Activated CD8-positive, alpha-beta memory T cell treated with anti-CD3 and anti-CD28 coated beads for 4 hours (primary cell): ENCODE results near the gene PROC.
"Not testable (repeated sequence)": the region's sequence is repeated elsewhere in the genome, so short reads cannot be mapped to it uniquely, and the experiment has no call there.

Experiments used
- DNase-seq, 2 donors: peaks; one replicate each; pipeline ENCODE4 v3.0.0-alpha.2; 2020; ENCODE audit warnings: low read depth in 2 of 2

Gene PROC

DNA sequence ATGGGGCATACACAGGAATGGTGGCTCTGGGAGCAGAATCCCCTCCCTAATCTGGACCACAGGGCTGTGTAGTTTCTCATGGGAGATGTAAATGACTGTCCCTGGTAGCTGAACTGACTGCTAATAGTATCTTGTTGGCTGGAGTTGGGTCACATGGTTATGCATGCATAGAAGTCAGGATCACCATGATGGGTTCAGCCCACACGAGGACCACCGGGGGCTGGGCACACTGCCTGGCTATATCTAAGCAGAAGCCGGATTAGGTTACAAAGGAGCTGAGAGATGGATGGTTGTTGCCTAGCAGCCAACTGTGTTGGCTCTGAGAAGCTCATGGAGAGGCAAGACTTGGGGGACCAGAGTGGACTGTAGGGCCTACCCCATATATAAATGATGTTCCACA is 23.7 kb upstream of the PROC start:
- no peak for DNase-seq

DNA sequence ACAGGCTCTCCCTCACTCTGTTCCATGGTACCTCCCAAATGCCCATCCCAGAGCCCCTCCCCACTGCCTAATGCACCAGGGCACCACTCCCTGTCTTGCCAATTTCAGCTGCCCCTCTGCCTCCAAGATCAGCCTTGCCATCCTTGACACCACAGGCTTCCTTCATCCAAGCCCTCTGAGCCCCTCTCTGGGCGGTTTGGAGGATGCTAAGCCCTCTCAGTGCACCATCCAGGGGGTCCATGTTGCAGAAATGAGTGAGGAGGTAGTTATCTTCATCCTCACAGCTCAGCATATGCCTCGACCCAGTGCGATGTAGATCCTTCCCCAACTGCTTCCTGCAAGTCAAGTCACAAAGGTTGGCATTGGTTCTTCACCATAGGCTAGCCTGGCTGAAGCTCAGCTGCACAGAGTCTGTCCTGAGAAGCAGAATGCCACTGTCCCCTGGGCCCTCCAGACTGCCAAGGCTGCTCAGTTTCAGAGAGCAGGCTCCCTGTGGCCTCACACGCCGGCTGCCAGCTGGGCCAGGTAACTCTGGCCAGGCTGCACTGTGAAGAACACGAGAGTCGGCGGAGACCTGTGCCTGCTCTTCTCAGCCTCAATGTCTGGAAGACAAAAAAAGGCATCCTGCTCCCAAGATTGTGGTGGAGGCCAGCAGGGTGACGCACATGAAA is 20.5 kb upstream of the PROC start:
- DNase-seq = no peak

GRCh38 chr2:127398239-127398590 is 20.0 kb upstream of the PROC start:
- peak in 1 of 2 donors; percentile 30 for DNase-seq

- no peak for DNase-seq
Measured at GRCh38 chr2:127400533-127400896, 17.7 kb upstream of the PROC start.

- no peak for DNase-seq
Measured at GRCh38 chr2:127400897-127401756, 17.1 kb upstream of the PROC start.

DNA sequence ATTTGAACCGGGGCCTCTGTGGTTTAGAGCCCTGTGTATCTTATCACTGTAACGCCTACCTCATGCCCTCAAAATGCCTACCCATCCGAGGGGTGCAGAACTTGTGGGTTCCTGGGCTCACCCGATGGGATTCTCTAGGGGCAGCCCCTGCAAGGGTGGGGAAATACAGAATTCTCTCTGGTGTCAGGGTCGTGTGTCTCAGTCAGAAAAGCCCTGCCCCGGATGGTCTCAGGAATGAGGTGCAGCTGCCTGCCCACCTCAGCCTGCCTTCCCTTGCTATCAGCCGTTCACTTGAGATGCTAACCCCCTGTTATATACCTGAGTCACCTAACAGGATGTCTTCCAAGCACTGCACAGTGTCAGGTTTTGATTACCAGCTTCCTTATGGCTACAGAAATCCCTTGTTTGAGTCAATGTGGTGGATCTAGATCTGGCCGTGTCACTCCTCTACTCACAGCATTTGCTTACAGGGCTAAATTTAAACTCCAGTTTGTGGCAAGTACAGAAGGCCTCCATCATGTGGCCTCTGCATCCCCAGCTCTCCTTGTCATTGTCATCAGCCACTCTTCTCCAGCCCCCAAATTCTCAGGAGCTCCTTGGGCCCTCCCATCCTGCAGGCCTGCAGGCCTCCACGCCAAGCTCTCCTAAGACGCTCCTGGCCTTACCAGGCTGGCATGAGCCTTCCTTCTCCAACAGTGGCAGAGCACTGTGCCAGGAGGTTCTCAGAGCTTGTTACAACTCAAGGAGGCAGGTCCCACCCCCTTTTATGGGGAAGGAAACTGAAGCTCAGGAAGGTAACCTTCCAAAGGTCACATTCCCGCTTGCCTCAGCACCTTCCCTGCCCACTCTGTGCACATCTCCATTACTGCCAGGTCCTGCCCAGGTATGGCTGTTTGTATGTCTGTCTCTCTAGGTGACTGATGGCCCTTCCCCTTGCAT is 16.2 kb upstream of the PROC start:
- DNase-seq = no peak

DNA sequence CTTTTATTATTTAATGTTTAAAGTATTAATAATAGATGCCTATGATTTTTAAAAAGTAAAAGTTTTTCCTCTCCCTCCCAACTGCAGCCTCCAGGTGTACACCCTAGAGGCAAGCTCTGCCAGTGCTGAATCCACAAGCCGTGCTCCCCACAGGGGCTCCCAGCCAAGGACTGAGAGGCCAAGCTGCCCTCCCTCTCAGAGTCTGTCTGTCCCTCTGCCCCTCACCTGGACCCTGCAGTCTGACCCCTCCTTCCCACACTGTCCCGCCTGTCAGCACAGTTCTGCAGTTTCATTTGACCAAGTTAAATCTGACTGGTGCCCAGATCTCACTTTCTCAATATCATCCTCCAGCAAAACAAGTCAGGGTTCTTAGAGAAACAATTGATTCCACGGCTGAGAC is 14.8 kb upstream of the PROC start:
- DNase-seq = no peak

DNA sequence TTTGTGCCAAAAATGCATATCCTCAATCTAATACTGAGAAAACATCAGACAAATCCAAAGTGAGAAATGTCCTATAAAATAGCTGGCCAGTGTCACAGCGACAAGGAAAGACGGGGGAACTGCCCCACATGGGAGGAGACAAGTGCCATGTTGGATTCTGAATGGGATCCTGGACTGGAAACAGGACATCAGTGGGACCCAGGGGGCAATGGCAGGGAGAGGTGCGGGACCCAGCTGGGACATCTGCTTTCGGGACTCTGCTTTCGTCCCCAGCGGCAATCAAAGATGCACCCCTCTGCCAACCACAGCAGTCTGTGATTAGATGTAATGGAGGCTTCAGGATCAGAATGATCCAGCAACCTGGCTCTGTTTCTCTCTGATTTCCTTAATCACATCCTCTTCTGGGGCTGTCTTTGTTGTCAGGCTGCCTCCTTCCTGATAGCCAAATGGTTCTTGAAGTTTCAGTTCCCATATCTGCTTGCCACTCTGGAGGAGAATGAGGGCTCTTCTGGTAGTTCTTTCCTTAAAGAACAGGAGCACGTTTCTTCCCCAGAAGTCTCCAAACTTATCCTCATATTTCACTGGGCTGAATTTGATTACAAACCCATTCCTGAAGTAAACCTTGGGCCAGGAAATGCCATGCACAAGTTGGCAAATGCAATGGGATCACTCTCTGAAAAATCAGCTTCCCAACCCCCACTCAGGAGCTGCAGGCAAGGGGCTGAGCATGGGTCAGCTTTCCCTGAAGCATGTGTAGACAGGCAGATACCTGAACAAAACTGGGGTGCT is 13.6 kb upstream of the PROC start:
- no peak for DNase-seq

DNA sequence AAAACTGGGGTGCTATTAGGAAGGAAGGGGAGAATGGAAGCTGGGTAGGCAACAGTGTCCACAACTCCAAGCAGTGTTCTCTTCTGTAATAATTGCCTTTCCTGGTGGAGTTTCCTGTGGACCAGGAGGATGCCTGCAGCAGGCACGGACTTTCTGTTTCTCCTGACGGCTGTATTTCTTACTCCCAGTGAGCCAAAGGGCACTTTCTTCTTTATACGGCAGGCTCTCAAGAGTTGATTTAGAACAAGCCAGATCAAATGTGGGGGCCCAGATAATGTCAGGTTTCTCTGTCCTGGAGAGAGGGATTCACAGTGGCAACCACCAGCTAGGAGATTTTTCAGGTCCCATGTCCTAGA is 13.0 kb upstream of the PROC start:
- no peak for DNase-seq

DNA sequence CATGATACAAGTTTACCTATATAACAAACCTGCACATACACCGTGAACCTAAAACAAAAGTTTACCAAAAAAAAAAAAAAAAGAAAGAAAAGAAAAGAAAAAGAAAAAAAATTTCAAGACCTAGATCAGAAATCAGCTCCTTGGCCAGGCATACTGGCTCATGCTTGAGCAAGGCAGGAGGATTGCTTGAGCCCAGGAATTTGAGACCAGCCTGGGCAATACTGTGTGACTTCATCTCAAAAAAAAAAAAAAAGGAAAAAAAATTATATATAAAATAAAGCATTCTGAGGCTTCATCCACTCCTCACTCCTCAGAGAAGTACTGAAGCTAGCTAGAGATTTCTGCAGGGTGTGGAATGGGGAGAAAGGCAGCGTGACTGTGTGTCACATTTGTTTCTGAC is 11.8 kb upstream of the PROC start:
- no peak for DNase-seq

DNA sequence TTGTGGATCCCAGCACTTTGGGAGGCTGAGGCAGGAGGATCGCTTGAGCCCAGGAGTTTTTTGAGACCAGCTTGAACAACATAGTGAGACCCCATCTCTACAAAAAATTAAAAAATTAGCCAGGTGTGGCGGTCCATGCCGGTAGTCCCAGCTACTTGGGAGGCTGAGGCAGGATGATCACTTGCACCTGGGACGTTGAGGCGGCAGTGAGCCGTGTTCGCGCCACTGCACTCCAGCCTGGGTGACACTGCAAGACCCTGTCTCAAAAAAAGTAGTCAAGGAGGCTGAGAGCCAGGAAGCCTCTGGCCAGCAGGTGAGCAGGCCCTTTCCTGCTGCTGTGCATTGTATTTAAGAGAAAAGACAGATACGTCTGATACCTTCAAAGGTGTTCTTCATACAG is 11.1 kb upstream of the PROC start:
- no peak for DNase-seq

GRCh38 chr2:127407661-127408003 is 10.6 kb upstream of the PROC start:
- no peak for DNase-seq

GRCh38 chr2:127408004-127408806 is 10.0 kb upstream of the PROC start:
- peak; percentile 81 to 84 for DNase-seq

- DNase-seq = no peak
Measured at GRCh38 chr2:127408807-127409099, 9.5 kb upstream of the PROC start.

DNA sequence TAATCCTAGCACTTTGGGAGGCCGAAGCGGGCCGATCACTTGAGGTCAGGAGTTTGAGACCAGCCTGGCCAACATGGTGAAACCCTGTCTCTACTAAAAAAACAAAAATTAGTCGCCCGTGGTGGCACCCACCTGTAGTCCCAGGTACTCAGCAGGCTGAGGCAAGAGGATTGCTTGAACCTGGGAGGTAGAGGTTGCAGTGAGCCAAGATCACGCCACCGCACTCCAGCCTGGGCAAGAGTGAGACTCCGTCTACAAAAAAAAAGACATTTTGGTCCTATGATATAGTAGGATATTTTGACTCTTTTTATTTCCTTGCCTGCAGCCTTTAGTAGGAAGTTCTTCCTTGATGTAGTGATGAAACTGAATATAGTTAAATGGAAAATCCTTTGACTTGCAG is 8.5 kb upstream of the PROC start:
- DNase-seq = not testable (repeated sequence)

DNA sequence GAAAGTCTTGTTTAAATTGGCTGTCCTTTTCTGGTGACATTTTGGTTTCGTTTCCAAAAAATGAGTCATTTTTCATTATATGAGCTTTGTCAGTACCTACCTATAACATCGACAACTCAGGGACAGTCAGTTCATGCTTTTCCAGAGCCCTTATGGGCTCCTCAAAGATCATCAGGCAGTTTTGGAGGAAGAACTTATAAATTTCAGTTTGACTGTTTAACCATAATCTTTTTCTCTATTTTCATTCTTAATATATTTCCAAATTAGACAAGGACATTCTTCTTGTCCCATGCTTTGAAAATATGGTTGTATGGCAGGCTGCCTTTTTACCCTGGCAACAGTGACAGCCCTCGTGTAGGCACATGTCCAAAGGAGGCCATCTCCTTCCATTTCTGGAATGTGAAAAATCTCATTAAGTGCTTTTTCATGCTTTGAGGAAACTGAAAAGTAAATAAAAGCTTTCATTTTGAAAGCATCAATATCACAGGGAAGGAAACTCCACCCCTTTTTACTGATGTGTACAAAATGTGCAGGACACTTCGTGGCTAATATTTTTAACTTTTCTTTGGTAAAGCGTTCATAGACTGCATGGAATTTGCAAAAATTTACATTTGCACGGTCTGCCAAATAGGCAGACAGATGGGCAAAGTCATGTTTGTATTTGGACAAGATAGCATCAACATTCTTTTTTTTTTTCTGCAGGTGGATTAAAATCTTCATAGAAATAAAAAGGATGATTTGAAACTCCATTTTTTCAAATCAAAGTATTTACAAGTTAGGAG is 7.2 kb upstream of the PROC start:
- no peak for DNase-seq

- DNase-seq = no peak
Measured at GRCh38 chr2:127411653-127412369, 6.4 kb upstream of the PROC start.

DNA sequence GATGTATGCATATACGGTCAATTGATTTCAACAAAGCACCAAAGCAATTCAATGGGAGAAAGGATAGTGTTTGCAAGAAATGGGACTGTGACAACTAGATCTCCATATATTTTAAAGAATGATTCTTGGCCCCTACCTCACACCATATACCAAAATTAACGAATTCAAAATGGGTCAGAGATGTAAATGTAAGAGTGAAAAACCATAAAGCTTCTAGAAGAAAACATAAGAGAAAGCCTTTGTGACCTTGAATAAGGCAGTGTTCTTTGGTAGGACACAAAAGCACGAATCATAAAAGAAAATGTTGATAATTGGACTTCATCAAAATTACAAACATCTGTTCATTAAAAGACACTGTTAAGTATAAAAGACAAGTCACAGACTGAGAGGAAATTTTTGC is 5.0 kb upstream of the PROC start:
- DNase-seq = no peak

DNA sequence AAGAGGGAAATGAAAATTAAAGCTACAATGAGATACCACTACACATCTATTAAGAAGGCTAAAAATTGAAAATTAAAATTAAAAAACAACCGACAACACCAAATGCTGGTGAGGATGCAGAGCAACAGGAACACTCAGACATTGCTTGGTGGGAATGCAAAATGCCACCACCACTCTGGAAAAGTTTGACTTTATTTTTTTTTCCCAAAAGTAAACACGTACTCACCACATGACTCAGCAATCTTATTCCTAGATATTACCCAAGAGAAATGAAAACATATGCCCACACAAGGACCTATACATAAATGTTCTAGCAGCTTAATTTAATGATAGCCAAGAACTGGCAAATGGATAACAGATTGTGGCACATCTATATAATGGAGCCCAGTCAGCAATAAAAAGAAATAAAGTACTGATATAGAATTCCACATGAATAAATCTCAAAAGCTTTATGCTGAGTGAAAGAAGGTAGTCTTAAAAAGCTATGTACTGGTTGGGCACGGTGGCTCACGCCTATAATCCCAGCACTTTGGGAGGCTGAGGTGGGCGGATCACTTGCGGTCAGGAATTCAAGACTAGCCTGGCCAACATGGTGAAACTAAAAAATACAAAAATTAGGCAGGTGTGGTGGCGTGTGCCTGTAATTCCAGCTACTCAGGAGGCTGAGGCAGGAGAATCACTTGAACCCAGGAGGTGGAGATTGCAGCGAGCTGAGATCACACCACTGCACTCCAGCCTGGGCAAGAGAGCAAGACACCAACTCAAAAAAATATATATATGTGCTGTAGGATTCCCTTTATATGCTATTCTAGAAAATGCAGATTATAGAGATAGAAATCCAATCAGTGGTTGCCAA is 4.2 kb upstream of the PROC start:
- no peak for DNase-seq
